ENCODE data around the gene CYB561A3.
A peak's percentile ranks its signal among the peaks of the same experiment; 100 is the strongest.

Gene CYB561A3

GRCh38 chr11:61368646-61369045 lies 7.0 kb upstream of the CYB561A3 start:
- H3K4me3 ChIP-seq (ENCODE audit: low read depth, low read length): no peak overlapping the region
- no peak for DNase-seq (ENCODE audit: low read depth)
- TF ChIP-seq, protein P1, sequence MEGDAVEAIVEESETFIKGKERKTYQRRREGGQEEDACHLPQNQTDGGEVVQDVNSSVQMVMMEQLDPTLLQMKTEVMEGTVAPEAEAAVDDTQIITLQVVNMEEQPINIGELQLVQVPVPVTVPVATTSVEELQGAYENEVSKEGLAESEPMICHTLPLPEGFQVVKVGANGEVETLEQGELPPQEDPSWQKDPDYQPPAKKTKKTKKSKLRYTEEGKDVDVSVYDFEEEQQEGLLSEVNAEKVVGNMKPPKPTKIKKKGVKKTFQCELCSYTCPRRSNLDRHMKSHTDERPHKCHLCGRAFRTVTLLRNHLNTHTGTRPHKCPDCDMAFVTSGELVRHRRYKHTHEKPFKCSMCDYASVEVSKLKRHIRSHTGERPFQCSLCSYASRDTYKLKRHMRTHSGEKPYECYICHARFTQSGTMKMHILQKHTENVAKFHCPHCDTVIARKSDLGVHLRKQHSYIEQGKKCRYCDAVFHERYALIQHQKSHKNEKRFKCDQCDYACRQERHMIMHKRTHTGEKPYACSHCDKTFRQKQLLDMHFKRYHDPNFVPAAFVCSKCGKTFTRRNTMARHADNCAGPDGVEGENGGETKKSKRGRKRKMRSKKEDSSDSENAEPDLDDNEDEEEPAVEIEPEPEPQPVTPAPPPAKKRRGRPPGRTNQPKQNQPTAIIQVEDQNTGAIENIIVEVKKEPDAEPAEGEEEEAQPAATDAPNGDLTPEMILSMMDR (IDR thresholded peaks at IDR 0.05; ENCODE audit: control insufficient read depth, extremely low read depth, insufficient read depth): no peak

- TF ChIP-seq, protein P1 (IDR thresholded peaks at IDR 0.05; ENCODE audit: control insufficient read depth, extremely low read depth, insufficient read depth): no peak
- peak; percentile 63 for DNase-seq (ENCODE audit: low read depth)
- no peak overlapping the region for H3K4me3 ChIP-seq (ENCODE audit: low read depth, low read length)
Measured at GRCh38 chr11:61367406-61367805, 5.7 kb upstream of the CYB561A3 start.

DNA sequence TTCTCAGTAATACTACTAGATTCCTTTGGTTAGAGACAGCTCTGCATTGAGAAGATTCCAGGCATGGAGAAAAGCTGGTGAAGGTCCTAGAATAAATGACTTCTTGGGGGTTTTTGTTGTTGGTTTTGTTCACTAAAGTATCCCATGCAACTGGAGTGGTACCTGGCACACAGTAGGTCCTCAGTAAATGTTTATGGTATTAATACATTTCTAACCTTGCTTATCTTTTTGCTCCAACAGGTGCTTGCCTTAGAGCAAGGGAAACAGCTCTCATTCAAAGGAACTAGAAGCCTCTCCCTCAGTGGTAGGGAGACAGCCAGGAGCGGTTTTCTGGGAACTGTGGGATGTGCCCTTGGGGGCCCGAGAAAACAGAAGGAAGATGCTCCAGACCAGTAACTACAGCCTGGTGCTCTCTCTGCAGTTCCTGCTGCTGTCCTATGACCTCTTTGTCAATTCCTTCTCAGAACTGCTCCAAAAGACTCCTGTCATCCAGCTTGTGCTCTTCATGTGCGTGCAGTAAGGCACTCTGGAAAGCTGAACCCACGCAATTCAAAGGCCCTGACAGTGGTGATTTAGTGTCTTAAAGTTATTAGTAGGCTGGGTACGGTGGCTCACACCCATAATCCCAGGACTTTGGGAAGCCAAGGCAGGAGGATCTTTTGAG lies 2.5 kb upstream of the CYB561A3 start:
- DNase-seq (ENCODE audit: low read depth): no peak
- TF ChIP-seq, protein P1 (IDR thresholded peaks at IDR 0.05; ENCODE audit: control insufficient read depth, extremely low read depth, insufficient read depth): no peak
- H3K4me3 ChIP-seq (ENCODE audit: low read depth, low read length): no peak overlapping the region

DNA sequence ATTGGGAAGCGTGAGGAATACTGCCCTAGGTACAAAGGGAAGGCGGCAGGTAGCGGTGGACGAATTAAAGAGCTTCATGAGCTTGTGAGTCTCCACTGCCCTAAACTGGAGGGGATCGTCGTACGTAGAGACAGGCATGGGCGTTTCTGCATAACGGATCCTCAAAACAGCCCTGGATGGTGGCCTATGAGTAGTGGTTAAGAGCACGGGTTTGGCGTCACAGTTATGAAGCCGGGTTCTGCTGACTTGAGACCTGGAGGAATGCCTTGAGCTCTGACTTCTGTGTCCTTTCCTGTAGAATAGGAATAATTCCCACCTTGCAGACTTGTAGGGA lies 827 bp upstream of the CYB561A3 start:
- H3K4me3 ChIP-seq (ENCODE audit: low read depth, low read length): peak overlapping the region; percentile 98
- DNase-seq (ENCODE audit: low read depth): no peak
- TF ChIP-seq, protein P1 (IDR thresholded peaks at IDR 0.05; ENCODE audit: control insufficient read depth, extremely low read depth, insufficient read depth): no peak

DNA sequence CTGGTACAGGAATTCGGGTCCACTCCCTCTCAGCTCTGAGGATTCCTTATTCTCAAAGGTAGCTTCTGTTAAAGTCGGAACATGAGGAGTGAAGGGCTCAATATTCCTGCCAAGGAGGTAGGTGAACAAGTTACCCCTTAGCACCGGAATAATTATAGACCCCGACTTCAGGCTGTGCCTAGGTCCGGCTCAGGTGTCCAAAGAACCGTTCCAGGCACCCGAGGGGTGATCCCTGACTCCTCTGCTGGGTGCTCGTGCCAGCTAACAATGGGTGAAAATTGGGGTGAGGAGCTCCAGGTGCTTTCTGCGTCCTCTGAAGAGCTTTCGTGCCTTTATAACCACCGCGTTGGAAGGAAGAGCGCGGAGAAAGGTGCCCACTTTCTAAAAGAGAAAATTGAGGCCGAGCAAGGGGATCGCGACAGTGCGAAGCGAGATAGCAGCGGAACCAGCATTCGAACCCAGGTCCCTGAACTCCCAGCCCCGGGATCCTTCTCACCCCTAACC lies 393 bp downstream of the CYB561A3 start:
- TF ChIP-seq, protein P1 (IDR thresholded peaks at IDR 0.05; ENCODE audit: control insufficient read depth, extremely low read depth, insufficient read depth): no peak
- no peak for DNase-seq (ENCODE audit: low read depth)
- H3K4me3 ChIP-seq (ENCODE audit: low read depth, low read length): peak overlapping the region; percentile 98

DNA sequence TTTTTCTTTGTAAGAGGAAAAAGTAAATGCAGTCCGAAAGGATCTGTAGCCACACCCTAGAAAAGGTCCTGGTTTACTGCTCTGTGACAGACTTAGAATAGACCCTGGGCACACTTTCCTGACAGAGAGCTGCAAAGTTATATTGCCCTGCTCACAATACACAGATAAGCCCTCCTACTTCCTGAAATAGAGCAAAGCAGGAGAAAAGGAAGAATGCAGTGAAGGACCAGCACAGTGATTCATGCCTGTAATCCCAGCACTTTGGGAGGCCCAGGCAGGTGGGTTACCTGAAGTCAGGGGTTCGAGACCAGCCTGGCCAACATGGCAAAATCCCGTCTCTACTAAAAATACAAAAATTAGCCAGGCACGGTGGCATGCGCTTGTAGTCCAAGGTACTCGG lies 2.2 kb downstream of the CYB561A3 start:
- no peak for DNase-seq (ENCODE audit: low read depth)
- H3K4me3 ChIP-seq (ENCODE audit: low read depth, low read length): no peak overlapping the region

More for the DNA sequence above, 2.2 kb downstream of the CYB561A3 start:
- TF ChIP-seq, protein P1 (IDR thresholded peaks at IDR 0.05; ENCODE audit: control insufficient read depth, extremely low read depth, insufficient read depth): no peak
